ENCODE measurements around the gene DSE.

DNA sequence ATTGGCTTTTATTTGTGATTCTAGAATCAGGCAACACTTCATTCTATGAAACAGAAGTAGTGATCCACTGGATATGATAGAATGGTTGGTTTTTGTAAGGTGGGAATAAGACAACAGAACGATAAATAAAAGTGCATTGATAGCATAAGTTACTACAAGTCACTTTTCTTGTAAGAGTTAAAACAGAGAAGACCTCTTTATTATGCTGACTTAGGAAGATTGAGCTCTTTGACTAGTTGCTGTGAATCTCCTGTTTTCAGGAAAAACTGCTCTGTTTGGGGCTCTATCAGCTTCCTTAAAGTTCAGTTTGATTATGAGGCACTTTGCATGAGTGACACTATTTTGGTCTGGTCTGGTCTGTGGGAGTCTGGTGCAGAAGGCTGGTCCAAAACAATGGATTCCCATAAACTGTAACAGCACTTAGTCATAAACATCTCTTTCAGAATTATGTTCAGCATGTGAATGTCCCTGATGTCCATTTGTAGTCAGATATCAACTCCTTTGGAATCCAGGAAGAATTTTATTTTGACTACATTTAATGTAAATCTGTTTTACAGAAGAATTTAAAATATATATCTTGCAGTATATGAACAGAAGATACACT is 35.0 kb upstream of the DSE start:
- TF ChIP-seq EP300 (IDR thresholded peaks at IDR 0.05; ENCODE audit: borderline replicate concordance) (no peak), RAD21 (IDR thresholded peaks at IDR 0.05; ENCODE audit: low read depth) (no peak)
- TF ChIP-seq, protein P1, sequence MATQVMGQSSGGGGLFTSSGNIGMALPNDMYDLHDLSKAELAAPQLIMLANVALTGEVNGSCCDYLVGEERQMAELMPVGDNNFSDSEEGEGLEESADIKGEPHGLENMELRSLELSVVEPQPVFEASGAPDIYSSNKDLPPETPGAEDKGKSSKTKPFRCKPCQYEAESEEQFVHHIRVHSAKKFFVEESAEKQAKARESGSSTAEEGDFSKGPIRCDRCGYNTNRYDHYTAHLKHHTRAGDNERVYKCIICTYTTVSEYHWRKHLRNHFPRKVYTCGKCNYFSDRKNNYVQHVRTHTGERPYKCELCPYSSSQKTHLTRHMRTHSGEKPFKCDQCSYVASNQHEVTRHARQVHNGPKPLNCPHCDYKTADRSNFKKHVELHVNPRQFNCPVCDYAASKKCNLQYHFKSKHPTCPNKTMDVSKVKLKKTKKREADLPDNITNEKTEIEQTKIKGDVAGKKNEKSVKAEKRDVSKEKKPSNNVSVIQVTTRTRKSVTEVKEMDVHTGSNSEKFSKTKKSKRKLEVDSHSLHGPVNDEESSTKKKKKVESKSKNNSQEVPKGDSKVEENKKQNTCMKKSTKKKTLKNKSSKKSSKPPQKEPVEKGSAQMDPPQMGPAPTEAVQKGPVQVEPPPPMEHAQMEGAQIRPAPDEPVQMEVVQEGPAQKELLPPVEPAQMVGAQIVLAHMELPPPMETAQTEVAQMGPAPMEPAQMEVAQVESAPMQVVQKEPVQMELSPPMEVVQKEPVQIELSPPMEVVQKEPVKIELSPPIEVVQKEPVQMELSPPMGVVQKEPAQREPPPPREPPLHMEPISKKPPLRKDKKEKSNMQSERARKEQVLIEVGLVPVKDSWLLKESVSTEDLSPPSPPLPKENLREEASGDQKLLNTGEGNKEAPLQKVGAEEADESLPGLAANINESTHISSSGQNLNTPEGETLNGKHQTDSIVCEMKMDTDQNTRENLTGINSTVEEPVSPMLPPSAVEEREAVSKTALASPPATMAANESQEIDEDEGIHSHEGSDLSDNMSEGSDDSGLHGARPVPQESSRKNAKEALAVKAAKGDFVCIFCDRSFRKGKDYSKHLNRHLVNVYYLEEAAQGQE (IDR thresholded peaks at IDR 0.05; ENCODE audit: low read depth) = no peak
- TF ChIP-seq, protein P2, sequence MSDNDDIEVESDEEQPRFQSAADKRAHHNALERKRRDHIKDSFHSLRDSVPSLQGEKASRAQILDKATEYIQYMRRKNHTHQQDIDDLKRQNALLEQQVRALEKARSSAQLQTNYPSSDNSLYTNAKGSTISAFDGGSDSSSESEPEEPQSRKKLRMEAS (IDR thresholded peaks at IDR 0.05) = no peak
